Measurements from ENCODE around the gene SPATA18. TPM values are rescaled to one million over a fixed set of nuclear protein-coding genes. Genes with fewer than 3 reads are reported as not detected.

Gene SPATA18
- total RNA-seq, result 11.0 and 16.4 TPM in 2 replicates

GRCh38 chr4:52051213-52051614 lies at the start of gene SPATA18:
SPATA18 (plus strand) TSS chr4:52051304; CDS start chr4:52051705, 401 bp downstream.

GRCh38 chr4:52019936-52020657 lies 31.0 kb upstream of the SPATA18 start, which contains the start of gene LRRC66:
LRRC66 (minus strand) TSS chr4:52020363; CDS start chr4:52017613, 2,750 bp downstream.

DNA sequence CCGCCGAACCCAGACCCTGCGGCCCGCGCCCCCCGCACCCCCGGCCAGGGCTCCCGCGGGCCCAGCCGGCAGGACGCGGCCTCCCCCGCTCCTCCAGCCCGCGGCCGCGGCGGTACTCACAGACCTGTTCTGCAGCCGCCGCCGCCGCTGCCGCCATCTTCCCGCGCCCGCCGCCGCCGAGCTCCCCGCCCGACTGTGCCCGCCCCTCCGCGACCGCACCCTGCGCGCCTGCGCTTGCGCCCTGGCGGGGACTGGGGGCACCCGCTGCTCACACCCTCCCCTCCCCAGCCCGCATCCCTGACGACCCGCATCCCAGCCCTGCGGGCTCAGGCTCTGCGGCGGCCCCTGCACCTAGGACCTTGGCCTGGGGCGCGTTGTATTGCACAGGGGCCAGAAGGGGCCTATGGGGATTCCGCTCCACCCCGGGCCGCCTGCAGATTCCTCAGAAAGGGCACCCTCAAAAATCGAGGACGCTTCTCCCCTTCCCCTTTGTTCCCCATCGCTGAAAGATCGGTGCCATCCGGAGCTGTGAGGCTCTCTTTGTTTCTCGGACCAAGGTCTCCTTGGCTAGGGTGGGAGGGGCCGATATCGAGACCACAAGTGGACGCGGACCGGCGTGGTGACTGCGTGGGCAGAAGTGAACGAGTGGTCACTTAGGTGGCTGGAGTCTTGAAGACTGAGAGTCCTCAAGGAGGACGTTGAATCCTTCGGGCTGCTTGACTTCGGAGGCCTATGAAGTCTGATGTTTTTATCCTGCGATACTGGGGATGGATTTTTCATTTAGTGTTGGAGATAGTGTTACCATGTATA lies 12.8 kb upstream of the SPATA18 start, which contains the start of gene SGCB:
Gene SGCB, minus strand, starts transcription at position 197 of the 810 bp plus-strand sequence. Its CDS starts 40 bp downstream, at position 157.

Other genes starting within 250 kb of the SPATA18 start
- gene DCUN1D4, start 208.2 kb upstream of the SPATA18 start, total RNA-seq, result 21.3 and 30.0 TPM in 2 replicates
- gene LRRC66, start 30.9 kb upstream of the SPATA18 start, total RNA-seq, result 0.34 and 0.81 TPM in 2 replicates
- 21.1 and 31.5 TPM in 2 replicates for gene SGCB, start 13.0 kb upstream of the SPATA18 start, total RNA-seq

All from cardiac ventricle fibroblast (primary cell).